ENCODE measurements around the gene AOPEP.

AOPEP gene

DNA sequence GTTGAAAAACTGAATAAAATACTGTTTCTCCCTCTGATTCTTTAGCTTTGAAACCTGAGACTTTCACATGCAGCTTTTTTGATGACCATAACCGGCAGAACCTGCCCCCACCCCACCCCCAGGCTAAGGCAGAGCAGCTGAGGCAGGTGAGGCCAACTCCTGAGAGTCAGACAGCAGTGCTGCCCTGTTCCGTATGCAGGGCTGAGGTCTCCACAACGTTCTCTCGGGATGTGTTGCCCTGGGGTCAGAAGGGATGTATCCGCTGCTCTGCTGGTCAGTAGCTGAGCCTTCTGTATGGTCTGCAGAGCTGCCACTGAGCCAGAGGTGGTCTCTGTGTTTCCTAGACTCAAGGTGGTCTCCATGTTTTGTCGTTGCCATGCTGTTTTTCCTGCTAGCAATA, 190.5 kb downstream of the AOPEP start:
- DNase-seq (ENCODE audit: low read depth): no peak

DNA sequence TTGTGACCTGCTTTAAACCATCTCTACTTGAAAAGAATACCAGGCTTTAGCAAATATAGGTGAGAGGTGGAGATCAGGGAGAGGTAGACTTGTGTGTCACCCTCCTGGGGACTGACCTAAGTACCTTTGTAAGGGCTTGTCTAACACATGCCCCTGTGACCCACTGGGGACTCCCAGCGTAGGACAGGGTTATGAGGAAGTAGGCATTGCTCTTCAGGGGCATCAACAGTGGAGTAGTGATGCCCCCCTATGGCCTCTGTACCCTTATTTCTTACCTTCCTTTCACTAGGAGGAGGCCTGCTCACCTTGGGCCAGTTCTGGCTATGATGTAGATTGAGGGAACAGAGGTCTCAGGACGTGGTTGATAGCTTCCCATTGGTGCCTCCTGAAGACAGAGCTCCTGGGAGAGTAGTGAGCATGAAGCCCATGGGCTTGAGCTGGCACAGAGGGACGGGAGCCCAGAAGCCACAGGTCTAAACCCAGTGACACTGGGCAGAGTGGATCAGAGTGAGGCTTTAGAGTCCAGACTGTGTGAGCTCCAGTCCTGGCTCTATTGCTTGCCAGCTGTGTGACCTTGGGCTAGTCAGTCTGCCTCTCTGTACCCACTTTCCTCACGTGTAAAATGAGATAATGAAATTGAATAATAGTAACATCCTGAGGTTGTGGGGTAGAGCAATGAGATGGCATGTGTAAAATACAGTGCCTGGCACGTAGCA, 191.7 kb downstream of the AOPEP start:
- no peak for DNase-seq (ENCODE audit: low read depth)

DNA sequence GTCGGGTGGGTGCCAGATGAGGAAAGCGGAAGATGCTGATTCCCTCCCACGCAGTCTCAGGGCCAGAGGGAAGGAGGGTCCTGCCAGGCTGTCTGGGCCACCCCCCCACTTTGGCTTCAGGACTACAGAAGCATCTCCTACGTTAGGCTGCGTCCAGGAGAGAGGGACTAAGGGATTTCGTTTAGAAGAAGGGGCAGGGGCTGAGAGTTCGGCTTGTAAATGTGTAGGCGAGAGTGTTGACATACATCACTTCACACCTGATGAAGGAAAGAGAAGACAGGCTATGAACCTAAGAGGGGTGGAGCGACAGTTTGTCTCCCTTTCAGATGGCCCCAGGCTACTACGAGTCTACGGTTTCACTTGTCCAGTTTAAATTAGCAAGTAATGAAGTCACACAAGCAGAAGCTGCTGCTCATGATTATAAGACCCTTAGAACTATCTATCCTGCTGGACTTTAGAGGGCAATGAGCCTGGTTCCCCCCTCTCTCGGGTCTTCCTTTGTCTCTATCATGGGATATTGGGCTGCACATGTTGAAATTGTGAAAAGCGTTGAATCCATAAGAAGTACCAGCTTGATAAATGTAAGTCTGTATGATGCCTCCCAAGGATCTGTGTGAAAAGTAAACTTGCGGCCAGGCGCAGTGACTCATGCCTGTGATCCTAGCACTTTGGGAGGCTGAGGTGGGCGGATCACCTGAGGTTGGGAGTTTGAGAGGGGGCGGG, 193.0 kb downstream of the AOPEP start:
- no peak for DNase-seq (ENCODE audit: low read depth)

DNA sequence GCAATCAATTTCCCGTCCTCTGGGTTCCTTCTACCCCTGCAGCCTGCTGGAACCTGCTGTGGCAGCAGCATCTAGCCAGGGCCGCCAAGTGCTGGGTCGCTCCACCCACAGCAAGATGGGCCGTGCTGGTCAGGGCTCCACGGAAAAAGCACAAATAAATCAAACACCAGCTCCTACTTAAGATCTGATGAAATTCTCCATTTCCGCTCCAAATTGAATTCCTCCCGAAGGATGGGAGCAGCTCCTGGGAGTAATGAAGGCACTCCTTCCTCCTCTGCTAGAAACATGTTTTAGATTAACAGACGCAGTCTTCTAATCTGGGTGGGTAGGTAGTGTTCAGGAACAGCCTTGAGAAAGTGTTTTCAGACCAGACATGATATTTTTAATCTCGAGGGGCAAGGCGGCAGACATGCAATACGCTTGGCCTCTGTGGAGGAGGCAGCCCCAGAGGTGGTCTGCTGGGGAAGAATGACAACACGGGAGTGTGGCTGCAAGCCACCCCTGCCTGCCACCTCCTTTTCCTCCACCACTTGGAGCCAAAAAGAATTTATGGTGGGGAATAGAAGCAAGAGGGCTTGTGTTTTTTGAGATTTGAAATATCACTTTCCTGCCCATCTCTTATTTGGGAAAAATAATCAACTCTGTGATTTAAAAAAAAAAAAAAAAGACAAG, 194.1 kb downstream of the AOPEP start:
- no peak for DNase-seq (ENCODE audit: low read depth)

DNA sequence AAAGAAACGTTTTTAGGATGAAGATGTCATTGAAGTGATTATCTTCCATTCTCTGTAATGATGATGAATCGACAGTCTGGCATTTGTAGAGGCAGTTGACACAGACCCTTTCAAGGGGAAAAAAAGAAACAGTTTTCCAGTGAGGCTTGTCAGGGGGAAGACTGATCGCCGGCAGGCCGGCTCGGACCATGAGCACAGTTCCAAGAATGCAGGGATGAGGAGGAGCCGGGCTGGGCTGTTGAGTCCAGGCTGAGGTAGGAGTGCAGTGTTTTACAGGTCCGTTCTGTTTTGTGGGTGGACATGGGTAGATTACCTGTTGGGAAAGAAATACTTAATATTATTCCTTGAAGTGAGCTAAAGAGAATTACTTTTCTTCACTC, 194.6 kb downstream of the AOPEP start:
- no peak for DNase-seq (ENCODE audit: low read depth)

DNA sequence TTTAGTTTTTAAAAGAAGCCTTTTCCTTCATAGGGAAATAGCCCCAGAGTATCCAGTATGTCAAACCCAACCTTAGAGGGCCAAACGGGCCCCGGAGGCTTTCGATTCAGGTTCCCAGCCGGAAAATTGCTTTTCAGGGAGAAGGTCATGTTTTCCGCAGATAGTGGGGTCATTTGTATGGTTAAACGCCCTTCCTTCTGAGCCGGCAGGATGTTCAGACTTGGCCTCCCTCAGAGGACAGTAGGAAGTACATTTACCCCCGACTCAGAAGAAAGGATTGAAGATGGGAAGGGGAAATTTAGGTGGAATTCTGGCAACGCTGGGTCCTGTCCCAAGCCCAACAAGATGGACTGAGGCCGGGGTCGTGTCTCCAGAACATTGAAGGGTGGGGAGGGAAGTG, 195.2 kb downstream of the AOPEP start:
- no peak for DNase-seq (ENCODE audit: low read depth)

DNA sequence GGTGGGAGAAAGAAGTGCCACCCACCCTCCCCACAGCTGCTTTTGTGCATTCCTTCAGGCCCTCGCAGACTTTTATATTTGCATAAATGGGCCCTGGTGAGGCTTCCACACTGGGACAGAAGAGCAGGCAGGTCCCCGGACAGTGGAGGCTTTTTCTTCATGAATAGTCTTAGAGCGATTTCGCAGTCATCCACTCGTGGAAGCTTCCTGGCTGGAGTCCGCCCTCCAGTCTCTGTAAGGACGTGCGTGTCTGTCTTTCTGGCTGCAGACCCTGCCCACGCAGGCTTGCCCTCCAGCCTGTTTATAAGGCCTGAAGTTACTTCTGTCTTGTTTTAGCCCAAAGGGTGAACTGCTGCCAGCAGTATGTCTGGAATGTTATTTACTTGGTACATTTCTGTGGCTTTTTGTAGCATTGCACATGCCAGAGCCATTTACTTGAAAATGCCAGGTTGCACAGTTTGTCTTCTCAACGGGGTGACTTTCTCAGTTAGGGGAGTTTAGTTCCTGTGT, 195.7 kb downstream of the AOPEP start:
- DNase-seq (ENCODE audit: low read depth): no peak

DNA sequence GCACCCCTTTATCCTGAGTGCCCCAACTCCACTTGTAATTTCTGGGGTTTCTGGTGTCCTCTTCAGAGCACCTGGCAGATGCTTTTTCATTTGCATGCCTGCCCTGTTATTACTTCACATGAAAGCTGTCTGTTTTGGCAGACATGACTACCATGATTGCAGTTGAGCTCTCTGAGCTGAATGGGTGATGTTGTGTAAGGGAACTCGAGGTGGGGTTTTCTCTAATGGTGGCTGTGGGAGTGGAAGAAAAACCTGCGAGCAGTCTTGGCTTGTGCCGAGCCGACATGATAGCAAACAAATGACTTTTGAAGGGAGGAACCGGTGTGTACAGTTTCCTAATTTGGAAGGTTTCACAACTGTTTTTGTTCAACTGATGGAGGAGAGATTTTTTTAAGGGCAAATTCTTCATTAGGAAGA, 196.2 kb downstream of the AOPEP start:
- no peak for DNase-seq (ENCODE audit: low read depth)

DNA sequence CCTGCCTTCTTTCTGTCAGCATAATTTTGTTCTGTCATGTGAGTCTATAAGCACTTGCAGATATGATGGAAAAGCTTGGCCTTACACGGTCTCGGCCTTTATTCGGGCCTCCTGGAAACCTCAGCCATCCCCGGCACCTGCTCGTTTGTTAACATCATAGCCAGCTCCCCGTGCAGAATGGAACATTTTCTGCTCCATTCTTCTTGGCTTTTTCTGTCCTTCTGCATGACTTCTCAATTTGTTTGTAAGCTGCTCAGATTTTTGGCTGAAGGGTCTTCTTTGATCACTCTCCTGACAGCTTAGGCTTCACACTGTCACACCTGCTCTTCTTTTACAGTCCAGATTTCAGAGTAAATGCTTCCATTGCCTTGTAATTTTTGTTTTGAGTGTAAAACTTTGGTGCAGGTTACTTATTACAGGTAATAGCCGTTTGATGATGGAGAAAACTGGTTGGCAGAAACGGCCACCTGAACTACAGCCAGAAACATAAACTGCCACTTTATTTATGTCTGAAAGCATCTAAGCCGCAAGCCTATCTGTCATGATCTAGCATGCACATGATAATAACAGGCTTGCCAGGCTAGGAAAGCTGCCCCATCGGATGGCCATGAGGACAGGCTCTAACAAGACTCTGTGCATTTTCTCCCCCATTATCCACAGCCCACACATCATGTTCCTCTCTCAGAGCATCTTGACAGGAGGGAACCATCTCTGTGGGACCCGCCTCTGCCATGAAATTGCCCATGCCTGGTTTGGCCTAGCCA, 197.0 kb downstream of the AOPEP start:
- DNase-seq (ENCODE audit: low read depth): no peak

DNA sequence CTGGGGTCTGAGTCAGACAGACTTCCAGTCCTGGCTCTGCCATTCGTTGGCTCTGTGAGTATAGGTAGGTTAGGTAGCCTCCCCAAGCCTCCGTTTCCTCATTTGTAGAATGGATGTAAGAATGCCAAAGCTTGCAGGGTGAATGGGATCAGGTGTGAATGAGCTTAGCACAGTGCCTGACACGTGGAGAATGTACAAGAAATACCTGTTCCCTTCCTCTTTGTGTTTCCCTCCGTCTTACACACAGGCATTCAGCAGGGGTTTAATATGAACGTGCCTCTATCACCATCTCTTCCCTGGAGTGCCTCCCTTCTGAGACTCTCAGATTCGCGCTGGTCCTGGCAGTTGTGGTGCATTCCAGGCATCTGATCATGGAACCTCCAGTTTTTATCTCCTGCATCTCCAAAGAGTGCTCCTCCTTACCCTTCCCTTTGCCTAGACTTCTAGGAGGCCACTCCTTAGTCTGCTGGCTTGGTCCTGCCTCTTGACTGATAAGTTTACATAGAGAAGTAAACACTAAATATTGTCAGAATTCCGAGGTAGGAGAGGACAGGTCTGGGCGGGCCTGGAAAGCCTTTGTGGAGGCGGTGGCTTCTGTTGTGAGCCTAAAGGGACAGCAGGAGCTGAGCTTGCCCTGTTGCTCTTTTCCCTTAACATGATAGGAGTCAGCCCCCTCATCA, 199.4 kb downstream of the AOPEP start:
- DNase-seq (ENCODE audit: low read depth): no peak

DNA sequence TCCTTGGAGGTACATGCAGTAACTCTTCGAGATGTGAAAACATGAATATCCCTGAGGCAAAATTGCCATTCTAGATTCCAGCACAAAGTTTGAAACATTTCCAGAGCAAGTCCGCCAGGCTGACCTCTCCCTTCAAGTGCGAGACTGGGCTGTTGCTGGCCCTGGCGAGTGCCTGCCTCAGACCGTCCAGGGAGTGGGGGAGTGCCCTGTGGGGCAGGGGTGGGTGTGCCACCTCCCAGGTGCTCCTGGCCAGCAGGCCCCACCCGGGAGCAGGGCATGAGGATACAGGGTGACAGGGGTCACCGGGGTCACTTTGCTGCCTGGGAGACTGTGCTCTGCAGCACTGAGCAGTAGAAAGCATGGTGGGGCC, 199.9 kb downstream of the AOPEP start:
- DNase-seq (ENCODE audit: low read depth): no peak

DNA sequence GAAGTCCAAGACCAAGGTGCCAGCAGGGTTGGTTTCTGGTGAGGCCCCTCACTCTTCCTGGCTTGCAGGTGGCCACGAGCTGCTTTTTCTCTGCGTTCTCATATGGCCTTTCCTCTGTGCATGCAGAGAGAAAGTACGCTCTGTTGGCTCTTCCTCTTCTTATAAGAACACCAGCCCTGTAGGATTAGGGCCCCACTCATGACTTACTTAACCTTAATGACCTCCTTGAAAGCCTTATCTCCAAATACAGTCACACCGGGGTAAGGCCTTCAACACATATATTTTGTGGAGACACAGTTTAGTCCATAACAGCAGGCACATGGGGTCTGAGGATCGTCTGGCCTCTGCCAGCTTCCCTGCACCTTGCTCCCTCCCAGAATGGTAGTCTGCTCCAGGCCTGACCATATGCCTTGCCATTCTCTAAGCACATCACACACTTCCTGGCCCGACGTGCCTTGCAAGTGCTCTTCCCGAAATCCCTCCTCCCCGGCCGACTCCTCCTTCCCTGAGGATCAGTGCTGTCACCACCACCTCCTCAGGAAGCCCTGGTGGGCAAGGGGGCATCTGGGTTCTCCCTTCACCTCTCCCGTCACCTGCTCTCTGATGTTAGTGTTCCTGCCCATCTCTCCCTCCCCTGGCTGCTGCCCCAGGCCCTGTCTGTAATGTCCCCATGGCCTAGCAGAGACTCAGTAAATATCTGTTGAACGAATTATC, 200.7 kb downstream of the AOPEP start:
- DNase-seq (ENCODE audit: low read depth): no peak

DNA sequence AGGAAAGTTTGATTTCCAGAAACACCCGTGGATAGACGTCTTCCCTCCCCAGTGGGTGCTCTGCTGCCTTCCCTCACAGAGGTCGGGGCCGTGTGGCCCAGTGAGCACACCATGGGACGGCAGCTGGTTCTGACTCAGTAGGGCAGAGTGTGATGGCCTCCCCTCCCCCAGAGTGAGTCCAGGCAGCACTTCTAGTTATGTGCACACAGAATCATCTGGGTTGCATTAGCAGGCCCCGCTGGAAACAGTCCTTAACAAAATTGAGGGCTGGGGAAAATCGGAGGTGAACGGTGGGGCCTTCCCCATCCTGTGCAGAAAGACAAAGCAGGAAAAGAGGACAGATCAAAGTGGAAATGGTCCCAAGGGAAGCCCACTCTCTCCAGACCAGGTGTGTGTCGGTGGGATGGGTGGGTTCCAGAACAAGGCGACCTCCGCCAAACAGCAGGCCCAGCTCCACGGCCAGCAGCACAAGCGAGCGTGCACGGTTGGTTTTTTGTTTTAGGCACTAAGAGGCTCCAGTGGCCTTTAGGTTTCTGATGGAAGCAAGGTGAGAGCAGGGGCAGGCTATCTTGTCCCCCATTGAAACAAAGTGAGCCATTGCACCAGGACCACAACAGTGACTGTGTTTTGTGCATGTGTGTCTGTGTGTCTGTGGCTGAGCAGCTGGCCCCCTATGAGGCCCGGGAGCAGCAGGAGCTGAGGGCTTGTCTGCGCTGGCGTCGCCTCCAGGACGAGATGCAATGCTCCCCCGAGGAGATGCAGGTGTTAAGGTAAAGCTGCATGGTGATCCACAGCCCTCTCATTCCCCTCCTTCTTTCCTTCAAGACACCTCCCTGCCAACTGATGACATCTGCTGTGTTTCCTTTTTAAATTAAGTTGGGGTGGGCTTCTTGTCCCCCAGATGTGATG, 201.5 kb downstream of the AOPEP start:
- no peak for DNase-seq (ENCODE audit: low read depth)

DNA sequence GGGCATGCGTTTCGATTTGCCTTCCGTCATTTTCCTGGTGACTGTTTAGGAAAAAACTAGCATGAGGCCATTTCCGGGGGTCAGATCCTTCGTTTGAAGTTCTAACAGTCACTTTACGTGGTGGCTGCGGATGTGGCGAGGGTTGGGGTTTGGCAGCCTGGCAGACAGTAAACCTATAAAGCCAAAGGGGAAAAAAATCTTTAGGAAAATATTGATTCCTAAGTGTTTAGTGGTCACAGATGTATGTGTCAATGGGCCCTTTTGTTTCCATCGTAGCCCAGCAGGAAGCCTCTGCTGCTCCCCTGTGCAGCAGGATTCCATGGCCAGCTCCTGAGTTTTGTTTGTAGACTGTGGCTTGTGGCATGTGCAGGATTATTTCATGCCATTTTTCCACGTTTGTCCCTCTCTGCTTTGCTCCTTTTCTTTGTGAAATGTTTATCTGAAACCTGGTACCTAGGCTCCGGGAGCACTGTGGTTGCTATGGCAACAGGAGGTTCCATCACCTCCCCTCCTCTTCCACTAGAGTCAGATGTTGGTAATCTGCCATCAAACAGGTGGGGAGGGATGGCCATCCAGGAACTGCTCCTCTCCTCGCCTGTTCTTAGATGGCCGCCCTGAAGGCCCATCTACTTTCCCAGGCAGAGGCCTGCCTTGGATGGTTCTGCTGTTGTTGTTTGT, 202.3 kb downstream of the AOPEP start:
- DNase-seq (ENCODE audit: low read depth): no peak

DNA sequence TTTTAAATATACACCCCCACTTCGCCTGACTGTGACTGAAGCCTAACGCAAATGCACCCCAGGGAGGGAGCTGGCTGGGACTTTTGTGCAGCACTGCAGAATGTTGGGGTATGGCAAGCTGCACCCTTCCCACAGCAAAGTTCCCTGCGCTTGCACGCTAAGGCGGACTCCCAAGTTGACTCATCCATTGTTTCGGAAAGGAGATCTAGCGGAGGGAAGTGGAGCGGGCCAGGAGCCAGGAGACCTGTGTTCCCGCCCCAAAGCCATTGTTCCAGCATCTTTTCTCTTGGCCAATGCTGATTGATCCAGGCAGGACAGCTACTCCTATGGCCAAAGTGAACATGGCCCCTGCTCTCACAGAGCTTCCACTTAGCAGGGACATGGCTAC, 202.9 kb downstream of the AOPEP start:
- DNase-seq (ENCODE audit: low read depth): no peak

DNA sequence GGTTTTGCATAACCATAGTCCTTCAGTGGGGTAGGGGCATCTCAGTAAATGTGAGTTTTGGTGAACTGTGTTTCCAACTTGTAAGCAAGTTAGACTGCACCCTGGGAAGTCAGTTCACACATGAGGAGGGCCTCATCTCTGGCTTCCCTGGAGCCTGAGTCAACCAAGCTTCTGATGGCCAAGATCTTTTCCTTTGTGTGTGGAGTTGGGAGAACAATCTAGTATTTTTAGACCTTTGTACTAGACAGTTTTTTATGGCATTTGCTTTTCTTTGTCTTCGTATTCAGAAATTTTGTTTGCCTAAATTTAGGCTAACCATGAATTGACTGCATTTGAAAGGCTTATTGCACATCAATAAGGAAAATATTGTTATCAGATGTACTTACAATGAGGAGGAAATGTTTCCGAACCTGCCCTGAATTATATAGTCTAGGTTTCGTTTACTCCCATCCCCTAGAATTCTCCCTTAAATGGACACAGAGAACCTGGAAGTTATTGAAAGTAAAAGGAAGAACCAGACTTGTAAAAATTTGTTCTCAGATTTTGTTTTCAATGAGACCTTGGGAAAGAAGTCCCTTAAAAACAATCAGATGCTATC, 204.6 kb downstream of the AOPEP start:
- DNase-seq (ENCODE audit: low read depth): no peak

DNA sequence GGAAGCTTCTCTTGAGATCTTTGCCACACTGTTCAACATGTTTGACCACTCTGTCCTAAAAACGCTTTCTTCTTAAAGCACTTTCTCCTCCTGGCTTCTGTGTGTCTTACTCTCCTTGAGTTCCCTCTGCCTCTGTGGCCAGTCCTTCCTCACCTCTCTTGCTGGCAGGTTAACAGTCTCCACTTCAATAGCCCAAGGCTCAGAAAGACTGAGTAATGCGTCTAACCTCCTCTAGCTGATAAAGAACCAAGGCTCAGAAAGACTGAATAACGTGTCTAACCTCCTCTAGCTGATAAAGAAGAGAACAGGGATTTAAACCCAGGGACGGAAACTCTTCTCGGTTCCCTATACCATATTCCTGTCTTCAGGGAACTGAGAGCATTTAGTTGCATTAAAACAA, 205.2 kb downstream of the AOPEP start:
- no peak for DNase-seq (ENCODE audit: low read depth)

DNA sequence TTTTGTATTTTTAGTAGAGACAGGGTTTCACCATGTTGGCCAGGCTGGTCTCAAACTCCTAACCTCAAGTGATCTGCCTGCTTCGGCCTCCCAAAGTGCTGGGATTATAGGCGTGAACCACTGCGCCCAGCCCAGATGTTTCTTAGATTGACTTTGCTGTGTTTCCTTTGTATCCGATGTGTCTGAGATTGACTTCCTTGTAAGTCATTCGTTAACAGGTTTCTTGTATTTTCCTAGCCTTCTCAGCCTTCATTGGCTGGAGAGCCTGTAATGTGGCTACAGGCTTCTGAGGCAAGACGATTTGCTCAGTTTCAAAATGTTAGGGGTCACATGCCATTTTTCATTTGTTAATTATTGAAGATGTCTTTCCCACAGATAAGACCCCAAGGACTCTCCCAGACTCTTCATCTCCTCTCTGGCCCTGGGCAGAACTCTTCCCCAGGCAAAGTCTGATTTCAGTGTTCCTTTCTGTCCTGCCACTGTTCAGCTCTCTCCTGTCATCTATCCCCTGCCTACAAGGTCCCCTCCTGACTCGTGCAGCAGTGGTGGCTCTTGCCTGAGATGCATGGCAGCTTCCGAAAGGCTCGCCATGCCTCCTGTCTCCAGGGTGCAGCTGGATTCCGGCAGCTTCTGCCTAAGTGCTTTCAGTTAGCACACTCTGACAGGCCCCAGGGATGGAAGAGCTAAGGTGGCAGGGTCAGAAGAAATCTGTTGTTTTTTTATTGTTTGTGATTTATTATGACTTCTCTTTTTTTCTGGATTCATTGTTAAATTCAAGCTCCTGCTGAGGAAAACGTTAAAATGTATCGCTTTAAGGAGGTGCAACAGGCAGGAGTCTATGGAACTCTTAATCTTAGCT, 206.4 kb downstream of the AOPEP start:
- DNase-seq (ENCODE audit: low read depth): no peak

Data from activated T-cell treated with anti-CD3 and anti-CD28 coated beads for 24 hours (primary cell).